NCI-H345 treated with DMSO at 0.1 percent for 48 hours (cell line): ENCODE results near the gene ITPR1.

ENCODE experiments used
- DNase-seq: peaks from one replicate; lab custom pipeline; 2025; ENCODE audit not compliant: unreplicated experiment; lab: John Stamatoyannopoulos, UW

ITPR1 gene

GRCh38 chr3:4508048-4508981 lies 15.2 kb downstream of the ITPR1 start:
- DNase-seq = no peak

- no peak for DNase-seq
Measured at GRCh38 chr3:4509043-4509442, 15.9 kb downstream of the ITPR1 start.

GRCh38 chr3:4509983-4510755 lies 17.0 kb downstream of the ITPR1 start:
- no peak for DNase-seq

GRCh38 chr3:4511491-4512262 lies 18.5 kb downstream of the ITPR1 start:
- DNase-seq = no peak

- no peak for DNase-seq
Measured at GRCh38 chr3:4512895-4513616, 19.9 kb downstream of the ITPR1 start.

- DNase-seq = no peak
Measured at GRCh38 chr3:4514321-4514720, 21.2 kb downstream of the ITPR1 start.

- no peak for DNase-seq
Measured at GRCh38 chr3:4514916-4515315, 21.8 kb downstream of the ITPR1 start.

- no peak for DNase-seq
Measured at GRCh38 chr3:4515916-4516579, 22.9 kb downstream of the ITPR1 start.

GRCh38 chr3:4517093-4517492 lies 23.9 kb downstream of the ITPR1 start:
- no peak for DNase-seq

GRCh38 chr3:4517643-4518311 lies 24.6 kb downstream of the ITPR1 start:
- DNase-seq = no peak

- DNase-seq = no peak
Measured at GRCh38 chr3:4520033-4520816, 27.1 kb downstream of the ITPR1 start.

GRCh38 chr3:4522947-4523346 lies 29.8 kb downstream of the ITPR1 start:
- DNase-seq = no peak

- no peak for DNase-seq
Measured at GRCh38 chr3:4523710-4524698, 30.9 kb downstream of the ITPR1 start.

- DNase-seq = no peak
Measured at GRCh38 chr3:4525560-4526223, 32.5 kb downstream of the ITPR1 start.

- DNase-seq = no peak
Measured at GRCh38 chr3:4528320-4528719, 35.2 kb downstream of the ITPR1 start.

- no peak for DNase-seq
Measured at GRCh38 chr3:4528819-4529600, 35.9 kb downstream of the ITPR1 start.
